AG10803 (cell line): ENCODE measurements around the gene DUOX2.
"Not testable (repeated sequence)": the region's sequence is repeated elsewhere in the genome, so short reads cannot be mapped to it uniquely, and the experiment has no call there.

Experiments used
- DNase-seq: peaks from one replicate; pipeline ENCODE4 v3.0.0; 2010; ENCODE audit warnings: low read depth
- H3K4me3 ChIP-seq: 2 replicates; pipeline ENCODE4 v1.5.1; 2011; ENCODE audit warnings: mild to moderate bottlenecking, low read length, control low read depth
- TF ChIP-seq, protein P1 (sequence below): conservative IDR thresholded peaks from 2 replicates; pipeline ENCODE4 v1.5.1; 2011; ENCODE audit warnings: mild to moderate bottlenecking, low read length, control low read depth, inconsistent platforms

Gene DUOX2

GRCh38 chr15:45089712-45090373 lies 24.1 kb downstream of the DUOX2 start:
- no peak for DNase-seq
- TF ChIP-seq, protein P1, sequence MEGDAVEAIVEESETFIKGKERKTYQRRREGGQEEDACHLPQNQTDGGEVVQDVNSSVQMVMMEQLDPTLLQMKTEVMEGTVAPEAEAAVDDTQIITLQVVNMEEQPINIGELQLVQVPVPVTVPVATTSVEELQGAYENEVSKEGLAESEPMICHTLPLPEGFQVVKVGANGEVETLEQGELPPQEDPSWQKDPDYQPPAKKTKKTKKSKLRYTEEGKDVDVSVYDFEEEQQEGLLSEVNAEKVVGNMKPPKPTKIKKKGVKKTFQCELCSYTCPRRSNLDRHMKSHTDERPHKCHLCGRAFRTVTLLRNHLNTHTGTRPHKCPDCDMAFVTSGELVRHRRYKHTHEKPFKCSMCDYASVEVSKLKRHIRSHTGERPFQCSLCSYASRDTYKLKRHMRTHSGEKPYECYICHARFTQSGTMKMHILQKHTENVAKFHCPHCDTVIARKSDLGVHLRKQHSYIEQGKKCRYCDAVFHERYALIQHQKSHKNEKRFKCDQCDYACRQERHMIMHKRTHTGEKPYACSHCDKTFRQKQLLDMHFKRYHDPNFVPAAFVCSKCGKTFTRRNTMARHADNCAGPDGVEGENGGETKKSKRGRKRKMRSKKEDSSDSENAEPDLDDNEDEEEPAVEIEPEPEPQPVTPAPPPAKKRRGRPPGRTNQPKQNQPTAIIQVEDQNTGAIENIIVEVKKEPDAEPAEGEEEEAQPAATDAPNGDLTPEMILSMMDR: no peak
- no peak overlapping the region for H3K4me3 ChIP-seq

- no peak overlapping the region for H3K4me3 ChIP-seq
- TF ChIP-seq, protein P1: no peak
- DNase-seq: no peak
Measured at GRCh38 chr15:45088801-45089711, 24.9 kb downstream of the DUOX2 start.

- H3K4me3 ChIP-seq: no peak overlapping the region
- DNase-seq: no peak
- TF ChIP-seq, protein P1: no peak
Measured at GRCh38 chr15:45087513-45087912, 26.5 kb downstream of the DUOX2 start.

GRCh38 chr15:45084163-45084562 lies 29.8 kb downstream of the DUOX2 start:
- TF ChIP-seq, protein P1: no peak
- no peak for DNase-seq
- no peak overlapping the region for H3K4me3 ChIP-seq

GRCh38 chr15:45083223-45083622 lies 30.7 kb downstream of the DUOX2 start:
- DNase-seq: no peak
- H3K4me3 ChIP-seq: no peak overlapping the region
- TF ChIP-seq, protein P1: no peak

- not testable (repeated sequence) for H3K4me3 ChIP-seq, DNase-seq
Measured at GRCh38 chr15:45082412-45082811, 31.6 kb downstream of the DUOX2 start.

DNA sequence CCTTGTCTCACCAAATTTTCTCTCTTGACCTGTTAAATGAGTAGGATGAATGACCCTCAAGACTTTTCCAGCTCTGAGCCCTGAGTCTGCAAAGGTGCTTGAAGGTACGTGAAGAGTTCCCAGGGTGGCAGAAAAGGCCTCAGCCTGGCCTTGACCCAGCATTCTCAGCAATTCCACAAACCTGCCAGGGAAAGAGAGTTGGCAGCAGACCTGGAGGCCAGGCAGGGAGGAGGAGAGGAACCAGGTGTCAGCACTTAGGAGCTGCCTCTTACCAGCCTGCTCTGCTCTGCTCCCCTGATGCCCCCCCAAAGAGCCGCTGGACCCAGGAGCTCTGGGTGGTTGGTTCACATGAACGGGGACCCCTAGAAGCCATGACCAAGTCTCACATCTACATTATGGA lies 33.4 kb downstream of the DUOX2 start:
- H3K4me3 ChIP-seq, DNase-seq: not testable (repeated sequence)

DNA sequence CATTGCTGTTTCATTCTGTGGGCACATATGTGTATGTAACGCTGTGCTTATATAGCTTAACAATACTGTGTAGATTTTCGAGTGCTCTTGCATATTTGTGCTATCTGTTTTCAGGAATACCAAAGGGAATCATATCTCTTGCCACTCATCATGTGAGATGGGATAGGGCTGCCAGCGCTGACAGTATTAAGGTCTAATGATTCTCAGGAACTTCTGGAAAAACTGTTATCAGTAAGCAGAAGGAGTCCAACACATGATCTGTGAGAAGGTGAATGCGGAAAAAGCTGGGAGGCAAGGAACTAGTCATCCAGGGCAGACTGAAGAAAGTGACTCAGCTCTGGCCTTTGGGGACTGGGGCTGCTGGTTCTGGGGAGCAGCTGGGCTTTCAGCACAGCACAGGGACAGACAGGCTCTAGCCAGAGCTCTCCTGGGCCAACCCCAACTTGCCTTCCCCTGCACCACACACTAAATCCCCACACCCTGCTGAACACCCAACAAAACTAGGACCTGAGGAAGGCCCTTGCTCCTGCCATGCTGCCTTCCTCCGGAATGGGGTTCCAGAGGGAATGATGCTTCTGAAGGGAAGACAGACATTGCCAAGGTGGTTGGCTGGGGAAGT lies 34.2 kb downstream of the DUOX2 start:
- DNase-seq, H3K4me3 ChIP-seq: not testable (repeated sequence)

GRCh38 chr15:45079201-45079600 lies 34.8 kb downstream of the DUOX2 start:
- H3K4me3 ChIP-seq, DNase-seq: not testable (repeated sequence)

GRCh38 chr15:45077391-45077790 lies 36.6 kb downstream of the DUOX2 start:
- not testable (repeated sequence) for DNase-seq, H3K4me3 ChIP-seq

DNA sequence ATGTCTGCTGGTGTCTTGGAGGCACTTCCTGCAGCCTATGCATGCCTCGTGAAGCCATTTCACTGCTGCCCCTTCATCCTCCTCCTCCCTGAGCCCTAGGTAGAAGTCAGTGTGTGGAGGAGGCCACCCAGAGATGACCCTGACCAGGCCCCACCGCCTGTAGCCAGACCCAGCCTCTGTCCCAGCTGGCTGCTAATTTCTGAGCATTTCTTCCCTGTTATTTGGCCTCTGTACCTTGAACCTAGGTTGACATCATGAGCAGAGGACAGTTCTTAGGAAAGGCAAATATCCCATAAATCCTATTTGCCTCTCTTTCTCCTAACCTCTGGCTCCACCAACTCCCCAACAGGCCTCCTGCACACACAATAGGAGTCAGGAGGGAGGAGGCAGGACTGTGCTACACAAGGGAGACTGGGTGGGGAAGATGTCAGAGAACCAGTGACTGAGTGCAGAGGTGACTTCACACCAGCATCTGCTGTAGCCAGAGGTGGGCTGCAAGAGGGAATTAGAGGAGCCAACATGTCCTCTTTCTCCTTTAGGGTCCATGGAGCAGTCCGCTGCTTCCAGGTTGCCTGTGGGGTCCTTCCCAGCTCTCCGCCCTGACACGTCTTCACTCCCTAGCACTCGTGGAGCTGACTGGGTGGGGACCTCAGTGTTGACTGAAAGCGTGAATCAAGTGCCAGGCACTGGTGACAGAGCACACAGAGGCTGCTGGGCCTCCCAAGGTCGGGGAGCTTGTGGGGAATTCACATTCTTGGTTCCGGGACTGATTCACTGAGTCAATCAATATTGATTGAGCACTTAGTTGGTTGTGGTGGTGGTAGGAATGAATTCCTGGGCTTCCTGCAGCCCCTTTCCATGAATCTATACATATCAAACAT lies 38.3 kb downstream of the DUOX2 start:
- not testable (repeated sequence) for H3K4me3 ChIP-seq, DNase-seq

DNA sequence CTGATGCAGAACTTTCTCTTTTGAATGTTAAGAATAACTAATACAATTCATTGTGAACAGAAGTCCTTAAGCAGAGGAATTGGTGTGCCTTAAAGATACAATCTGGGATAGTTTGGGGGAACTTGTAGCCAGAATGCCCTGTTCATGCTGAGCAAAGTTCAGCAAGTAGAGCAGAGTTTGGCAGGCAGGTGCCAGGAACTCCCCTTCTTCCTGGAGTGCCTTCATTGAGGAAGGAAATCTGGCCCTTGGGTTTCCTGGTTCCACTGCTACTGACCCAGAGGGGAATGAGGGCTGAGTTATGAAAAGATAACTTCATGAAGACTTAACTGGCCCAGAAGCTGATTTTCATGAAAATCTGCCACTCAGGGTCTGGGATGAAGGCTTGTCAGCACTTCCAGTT lies 40.4 kb downstream of the DUOX2 start:
- DNase-seq, H3K4me3 ChIP-seq: not testable (repeated sequence)
